NCI-H460 (cell line): ENCODE results near the gene SLC6A13. TPM values are rescaled to one million over a fixed set of nuclear protein-coding genes. Genes with fewer than 3 reads are reported as not detected.

Experiments used
- total RNA-seq: library from RNA; depleted of rRNA; stranded (reverse); fragments of >200 nt; shearing (Covaris generic); gene quantifications from 2 replicates; pipeline ENCODE4 v1.2.3, GENCODE V29; 2014; rRNA removed

Gene SLC6A13
- total RNA-seq, 1 experiment from 2014 or later, result 0.17 TPM

Other genes starting within 250 kb of the SLC6A13 start
- not detected in 2 replicates for gene IQSEC3, start 196.1 kb downstream of the SLC6A13 start, total RNA-seq
- gene SLC6A12, start 48.7 kb downstream of the SLC6A13 start, total RNA-seq, result not detected in 2 replicates
- gene KDM5A, start 126.5 kb upstream of the SLC6A13 start, total RNA-seq, result 30.6 and 34.3 TPM in 2 replicates
- gene CCDC77, start 138.8 kb upstream of the SLC6A13 start, total RNA-seq, result 28.9 and 31.8 TPM in 2 replicates
- gene B4GALNT3, start 197.1 kb upstream of the SLC6A13 start, total RNA-seq, result 1.4 and 1.7 TPM in 2 replicates